DOHH2 (cell line): Measurements from ENCODE around the gene RPL29.

Source experiments
- H3F3A ChIP-seq: fragments of 200-600 bp; sonication (generic), shearing (Covaris generic); 2 replicates; pipeline ENCODE4 v1.6.0; 2016; ENCODE audit warnings: antibody characterized with exemption, mild to moderate bottlenecking; ENCODE audit not compliant: control insufficient read depth, insufficient read depth
- H3K27ac ChIP-seq: fragments of 200-600 bp; sonication (generic); 2 replicates; pipeline ENCODE4 v1.5.1; 2014; ENCODE audit warnings: low read depth, mild to moderate bottlenecking, low read length, moderate library complexity
- H3K27me3 ChIP-seq: fragments of 200-600 bp; sonication (generic); 2 replicates; pipeline ENCODE4 v1.6.1; 2014; ENCODE audit warnings: mild to moderate bottlenecking, low read length, mixed read lengths; ENCODE audit not compliant: control insufficient read depth
- H3K36me3 ChIP-seq: fragments of 200-600 bp; sonication (generic); 2 replicates; pipeline ENCODE4 v1.6.1; 2014; ENCODE audit warnings: mild to moderate bottlenecking, low read length, moderate library complexity, mixed read lengths; ENCODE audit not compliant: control insufficient read depth
- H3K4me1 ChIP-seq: fragments of 200-600 bp; sonication (generic); 2 replicates; pipeline ENCODE4 v1.6.1; 2014; ENCODE audit warnings: mild to moderate bottlenecking, low read length, mixed read lengths; ENCODE audit not compliant: control insufficient read depth
- H3K4me2 ChIP-seq: fragments of 200-600 bp; sonication (generic); 2 replicates; pipeline ENCODE4 v1.6.0; 2014; ENCODE audit warnings: mild to moderate bottlenecking, low read length, moderate library complexity
- H3K4me3 ChIP-seq: fragments of 200-600 bp; sonication (generic); 2 replicates; pipeline ENCODE4 v1.5.1; 2014; ENCODE audit warnings: mild to moderate bottlenecking, low read length, mixed read lengths
- H3K79me2 ChIP-seq: fragments of 200-600 bp; sonication (generic); 2 replicates; pipeline ENCODE4 v1.6.1; 2014; ENCODE audit warnings: mild to moderate bottlenecking, low read length, mixed read lengths; ENCODE audit not compliant: control insufficient read depth
- H3K9me2 ChIP-seq: fragments of 200-600 bp; sonication (generic); replicated peaks from 2 replicates; pipeline ENCODE4 v1.6.1; 2014; ENCODE audit warnings: mild to moderate bottlenecking, low read length, mixed read lengths; ENCODE audit not compliant: control insufficient read depth
- H3K9me3 ChIP-seq: fragments of 200-600 bp; sonication (generic); 2 replicates; pipeline ENCODE4 v1.6.1; 2014; ENCODE audit warnings: antibody characterized with exemption, low read length, mixed read lengths; ENCODE audit not compliant: control insufficient read depth, insufficient read depth
- H4K20me1 ChIP-seq: fragments of 200-600 bp; sonication (generic); 2 replicates; pipeline ENCODE4 v1.6.0; 2014; ENCODE audit warnings: low read depth, mild to moderate bottlenecking, antibody characterized with exemption, low read length, moderate library complexity; ENCODE audit not compliant: control insufficient read depth, insufficient read depth
- EZH2phosphoT487 ChIP-seq: fragments of 200-600 bp; sonication (generic); IDR thresholded peaks from 2 replicates; pipeline ENCODE4 v1.6.1; 2017; ENCODE audit warnings: borderline replicate concordance, mild to moderate bottlenecking, antibody characterized with exemption, low read length, moderate library complexity, mixed read lengths
- TF ChIP-seq, protein P1 (sequence below): fragments of 200-600 bp; sonication (generic); IDR thresholded peaks from one replicate; pipeline ENCODE4 v1.5.1; 2014; ENCODE audit warnings: antibody characterized with exemption, mild to moderate bottlenecking, low read depth, low read length; ENCODE audit not compliant: poor library complexity, severe bottlenecking

The RPL29 gene

GRCh38 chr3:52017586-52017985 lies 21.9 kb upstream of the RPL29 start:
- TF ChIP-seq EZH2phosphoT487: no peak
- TF ChIP-seq, protein P1, sequence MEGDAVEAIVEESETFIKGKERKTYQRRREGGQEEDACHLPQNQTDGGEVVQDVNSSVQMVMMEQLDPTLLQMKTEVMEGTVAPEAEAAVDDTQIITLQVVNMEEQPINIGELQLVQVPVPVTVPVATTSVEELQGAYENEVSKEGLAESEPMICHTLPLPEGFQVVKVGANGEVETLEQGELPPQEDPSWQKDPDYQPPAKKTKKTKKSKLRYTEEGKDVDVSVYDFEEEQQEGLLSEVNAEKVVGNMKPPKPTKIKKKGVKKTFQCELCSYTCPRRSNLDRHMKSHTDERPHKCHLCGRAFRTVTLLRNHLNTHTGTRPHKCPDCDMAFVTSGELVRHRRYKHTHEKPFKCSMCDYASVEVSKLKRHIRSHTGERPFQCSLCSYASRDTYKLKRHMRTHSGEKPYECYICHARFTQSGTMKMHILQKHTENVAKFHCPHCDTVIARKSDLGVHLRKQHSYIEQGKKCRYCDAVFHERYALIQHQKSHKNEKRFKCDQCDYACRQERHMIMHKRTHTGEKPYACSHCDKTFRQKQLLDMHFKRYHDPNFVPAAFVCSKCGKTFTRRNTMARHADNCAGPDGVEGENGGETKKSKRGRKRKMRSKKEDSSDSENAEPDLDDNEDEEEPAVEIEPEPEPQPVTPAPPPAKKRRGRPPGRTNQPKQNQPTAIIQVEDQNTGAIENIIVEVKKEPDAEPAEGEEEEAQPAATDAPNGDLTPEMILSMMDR: no peak
- Histone ChIP-seq H3K27me3 (no peaks in the 10 kb centered on the region), H3F3A (no peaks in the 10 kb centered on the region), H3K4me2 (no peak overlapping the region), H3K9me3 (no peaks in the 10 kb centered on the region), H3K4me3 (no peak overlapping the region), H4K20me1 (no peaks in the 10 kb centered on the region), H3K79me2 (no peaks in the 10 kb centered on the region), H3K36me3 (no peaks in the 10 kb centered on the region), H3K4me1 (peaks cover 6% of the 10 kb centered on the region), H3K9me2 (no peaks in the 10 kb centered on the region), H3K27ac (no peak overlapping the region)

DNA sequence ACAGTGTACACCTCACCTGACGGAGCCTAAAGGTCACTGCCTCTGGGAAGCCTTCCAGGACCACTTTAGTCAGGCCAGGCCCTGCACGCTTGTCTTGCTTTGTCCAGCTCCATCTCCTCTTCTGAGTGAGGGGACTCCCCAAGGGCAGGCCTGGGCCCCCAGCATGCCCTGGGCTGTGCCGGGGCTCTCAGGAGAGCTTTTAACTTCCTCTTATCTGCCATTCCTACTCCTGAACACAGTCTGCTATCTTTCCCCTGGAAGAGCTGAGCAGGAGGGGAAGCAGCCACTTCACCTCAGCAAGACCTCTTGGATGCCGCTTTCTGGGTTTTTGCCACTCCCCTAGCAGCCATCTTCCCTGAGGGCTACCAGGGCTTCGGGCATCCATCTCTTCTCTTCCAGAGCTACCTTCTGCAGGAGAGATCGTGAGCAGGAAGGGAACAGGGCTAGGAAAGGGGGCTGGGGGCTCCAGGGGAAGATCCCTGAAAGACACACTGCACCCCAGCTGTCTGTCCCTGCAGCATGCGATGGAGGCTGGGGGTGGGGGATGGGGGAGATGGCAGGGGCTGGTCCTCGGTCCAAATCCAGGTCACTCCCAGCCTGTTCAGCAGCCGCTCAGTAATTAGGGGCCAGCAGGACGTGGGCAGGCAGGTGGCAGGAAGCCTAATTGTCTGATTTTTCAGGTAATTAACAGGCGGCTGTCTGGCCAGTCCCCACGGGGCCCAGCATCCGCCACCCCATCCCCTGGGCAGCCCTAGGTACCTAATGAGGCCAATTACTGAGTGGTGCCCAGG lies 19.9 kb upstream of the RPL29 start:
- no peak overlapping the region for H3K4me2 ChIP-seq
- H3K27ac ChIP-seq: no peak overlapping the region
- H3K4me1 ChIP-seq: no peaks in the 10 kb centered on the region
- TF ChIP-seq, protein P1: no peak
- no peak for TF ChIP-seq EZH2phosphoT487
- H3F3A ChIP-seq: no peaks in the 10 kb centered on the region
- no peaks in the 10 kb centered on the region for H3K9me3 ChIP-seq
- no peaks in the 10 kb centered on the region for H4K20me1 ChIP-seq
- no peaks in the 10 kb centered on the region for H3K27me3 ChIP-seq
- H3K9me2 ChIP-seq: no peaks in the 10 kb centered on the region
- H3K4me3 ChIP-seq: no peak overlapping the region
- no peaks in the 10 kb centered on the region for H3K79me2 ChIP-seq
- no peaks in the 10 kb centered on the region for H3K36me3 ChIP-seq

- no peaks in the 10 kb centered on the region for H3K4me1 ChIP-seq
- no peaks in the 10 kb centered on the region for H3K79me2 ChIP-seq
Observed at GRCh38 chr3:52014613-52015012, 18.9 kb upstream of the RPL29 start.

More at GRCh38 chr3:52014613-52015012, 18.9 kb upstream of the RPL29 start:
- Histone ChIP-seq H3K27ac (no peak overlapping the region), H3K27me3 (no peaks in the 10 kb centered on the region), H3K36me3 (no peaks in the 10 kb centered on the region), H3K4me2 (no peak overlapping the region), H3K9me2 (no peaks in the 10 kb centered on the region), H3K4me3 (no peak overlapping the region), H3K9me3 (no peaks in the 10 kb centered on the region), H3F3A (no peaks in the 10 kb centered on the region), H4K20me1 (no peaks in the 10 kb centered on the region)
- TF ChIP-seq, protein P1: peak; percentile 49
- no peak for TF ChIP-seq EZH2phosphoT487
